AG09319 (cell line): Measurements from ENCODE around the gene UBE2V1.

Source experiments
- DNase-seq: peaks from one replicate; pipeline ENCODE4 v3.0.0-alpha.2; 2010; ENCODE audit warnings: low read depth; ENCODE audit errors: extremely low read depth
- CTCF ChIP-seq: IDR thresholded peaks from 2 replicates; pipeline ENCODE4 v1.5.1; 2011; ENCODE audit warnings: low read depth, mild to moderate bottlenecking, inconsistent platforms, low read length, moderate library complexity

The UBE2V1 gene

DNA sequence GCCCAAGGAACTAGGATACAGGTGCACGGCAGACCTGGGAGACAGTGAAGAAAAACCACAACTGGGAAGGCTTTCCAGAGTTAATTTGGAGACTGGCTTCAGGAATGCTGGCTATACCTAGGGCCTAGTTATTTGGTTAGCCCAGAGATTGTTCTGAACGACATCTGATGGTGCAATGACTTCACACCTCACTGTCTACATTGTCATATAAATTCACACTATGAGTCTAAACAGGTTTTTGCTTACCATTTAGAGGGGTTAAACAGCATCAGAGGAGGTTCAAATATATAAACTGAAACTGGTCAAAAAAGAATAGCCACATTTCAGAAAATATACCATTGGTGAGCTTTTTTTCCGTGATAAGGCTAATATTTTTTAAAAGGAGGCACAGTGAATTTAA lies 16.7 kb downstream of the UBE2V1 start:
- TF ChIP-seq CTCF, result no peak
- no peak for DNase-seq

- no peak for DNase-seq
- TF ChIP-seq CTCF, result no peak
Observed at GRCh38 chr20:50095476-50096078, 17.4 kb downstream of the UBE2V1 start.

GRCh38 chr20:50094522-50094921 lies 18.4 kb downstream of the UBE2V1 start:
- no peak for DNase-seq
- TF ChIP-seq CTCF, result no peak

- no peak for DNase-seq
Observed at GRCh38 chr20:50093240-50093639, 19.7 kb downstream of the UBE2V1 start.

GRCh38 chr20:50092436-50092835 lies 20.5 kb downstream of the UBE2V1 start:
- no peak for TF ChIP-seq CTCF

More at GRCh38 chr20:50093240-50093639, 19.7 kb downstream of the UBE2V1 start:
- no peak for TF ChIP-seq CTCF

DNA sequence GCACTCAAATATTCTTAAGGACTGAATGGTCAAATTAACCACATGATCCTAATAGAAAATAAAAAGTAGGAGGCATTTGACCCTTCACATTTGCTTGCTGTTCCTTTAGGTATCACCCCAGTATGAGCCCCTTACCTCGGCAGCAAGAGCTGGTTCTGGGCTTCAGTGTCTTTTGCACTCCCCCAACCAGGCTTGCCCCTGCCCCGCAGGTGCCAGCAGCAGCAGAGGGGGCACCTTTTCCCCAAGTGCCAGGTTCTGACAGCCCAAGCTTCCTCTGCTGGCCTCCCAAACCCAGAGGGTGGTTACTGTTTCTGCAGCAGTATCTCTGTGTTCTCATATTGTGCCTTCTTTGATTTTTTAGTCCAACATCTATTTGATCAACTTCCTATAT lies 23.2 kb downstream of the UBE2V1 start:
- no peak for TF ChIP-seq CTCF
- DNase-seq, result no peak

More at GRCh38 chr20:50092436-50092835, 20.5 kb downstream of the UBE2V1 start:
- no peak for DNase-seq

DNA sequence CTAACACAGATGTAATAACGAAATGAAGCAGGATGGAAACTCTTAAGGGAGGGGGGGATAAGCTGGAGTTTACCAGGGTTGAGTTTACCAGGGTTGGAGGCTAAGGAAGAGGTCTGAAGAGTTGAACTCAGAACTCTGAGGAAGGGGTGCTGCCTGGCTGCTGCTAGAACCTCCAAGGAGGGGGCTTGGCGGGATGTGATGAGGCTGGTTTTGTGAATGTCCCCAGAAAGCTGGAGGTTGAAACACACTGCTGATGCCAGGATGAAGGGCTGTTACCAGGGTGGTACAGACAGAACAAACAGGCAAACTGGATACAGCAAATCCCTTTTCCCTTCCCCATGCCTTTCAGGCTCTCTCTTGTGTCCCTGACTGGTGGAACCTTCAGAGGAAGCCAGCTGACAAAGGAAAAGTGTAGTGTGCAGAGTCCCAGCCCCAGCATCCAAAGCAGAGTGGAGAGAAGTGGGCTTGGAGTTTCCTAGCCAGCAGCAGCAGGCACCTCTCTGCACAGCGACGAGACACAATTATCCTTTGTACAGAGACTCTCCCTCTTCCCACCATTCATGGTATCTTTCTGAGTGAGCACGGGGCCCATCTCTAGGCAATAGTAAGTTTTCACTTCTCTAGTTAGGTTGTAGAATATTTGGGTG lies 23.7 kb downstream of the UBE2V1 start:
- no peak for TF ChIP-seq CTCF
- no peak for DNase-seq
